Hair follicle dermal papilla cell (primary cell): ENCODE measurements around the gene SERGEF. TPM values are rescaled to one million over a fixed set of nuclear protein-coding genes. Genes with fewer than 3 reads are reported as not detected.

Source experiments
- total RNA-seq: library from RNA; depleted of rRNA; stranded (reverse); fragments of >200 nt; gene quantifications from 2 replicates; pipeline ENCODE4 v1.2.3, GENCODE V29; 2012

The SERGEF gene
- total RNA-seq = 22.7 and 27.3 TPM in 2 replicates

GRCh38 chr11:18012906-18013781 lies at the start of gene SERGEF:
TSS of gene SERGEF (minus strand) at chr11:18013047. CDS start at chr11:18013010, 37 bp downstream.

GRCh38 chr11:18046116-18046777 lies 33.4 kb upstream of the SERGEF start, which contains the start of gene TPH1:
TSS of gene TPH1 (minus strand) at chr11:18046269. CDS start at chr11:18040762, 5,507 bp downstream.

Other genes with a start within 250 kb of the SERGEF start
- gene TPH1, start 33.2 kb upstream of the SERGEF start, total RNA-seq = under 0.01 TPM in 2 replicates
- 8.0 and 8.9 TPM in 2 replicates for gene SAAL1, start 93.0 kb upstream of the SERGEF start, total RNA-seq
- gene MRGPRX3, start 119.5 kb upstream of the SERGEF start, total RNA-seq = not detected in 2 replicates
- not detected in 2 replicates for gene MRGPRX4, start 159.8 kb upstream of the SERGEF start, total RNA-seq
- gene SAA4, start 223.8 kb upstream of the SERGEF start, total RNA-seq = not detected in 2 replicates
- not detected in 2 replicates for gene SAA2, start 235.6 kb upstream of the SERGEF start, total RNA-seq